Uterus (tissue), 4 donors: ENCODE results near the gene KIF3B. TPM values are rescaled to one million over a fixed set of nuclear protein-coding genes. Genes with fewer than 3 reads are reported as not detected.
A peak's percentile ranks its signal among the peaks of the same experiment; 100 is the strongest.

Experiments used
- DNase-seq, 2 donors: peaks; one replicate each; pipeline ENCODE4 v3.0.0-alpha.2; 2019 to 2020
- H3K27ac ChIP-seq, 2 donors: fragments of 200-600 bp; sonication (generic); 1 replicate in 1 of 2; 2 replicates in 1 of 2; pipeline ENCODE4 v1.5.1; 2016 to 2018
- H3K27me3 ChIP-seq, 2 donors: fragments of 200-600 bp; sonication (generic); one replicate each; pipeline ENCODE4 v1.5.1; 2018 to 2019; ENCODE audit warnings: control low read depth in 1 of 2
- H3K36me3 ChIP-seq, 2 donors: fragments of 200-600 bp; sonication (generic); one replicate each; pipeline ENCODE4 v1.5.1; 2019; ENCODE audit warnings: control low read depth in 1 of 2
- H3K4me1 ChIP-seq, 2 donors: fragments of 200-600 bp; sonication (generic); one replicate each; pipeline ENCODE4 v1.5.1; 2018 to 2019; ENCODE audit warnings: control low read depth in 1 of 2
- H3K4me3 ChIP-seq, 2 donors: fragments of 200-600 bp; sonication (generic); 1 replicate in 1 of 2; 2 replicates in 1 of 2; pipeline ENCODE4 v1.5.1; 2018 to 2019; ENCODE audit warnings: mild to moderate bottlenecking in 1 of 2
- H3K9me3 ChIP-seq, 2 donors: fragments of 200-600 bp; sonication (generic); one replicate each; pipeline ENCODE4 v1.5.1; 2019; ENCODE audit warnings: control low read depth in 1 of 2
- POLR2A ChIP-seq, 2 donors: fragments of 450-650 bp; IDR thresholded peaks; one replicate each; pipeline ENCODE4 v1.6.1; 2016; ENCODE audit warnings: antibody characterized with exemption in 2 of 2, mild to moderate bottlenecking in 1 of 2, moderate library complexity in 1 of 2
- intact Hi-C: fragments of 100-400 bp; cut with DNase I; formaldehyde crosslinking; loops from one replicate; pipeline ENCODE4 v1.15.1; 2023; ENCODE audit warnings: low total_unique reads
- total RNA-seq, 4 donors: library from RNA; depleted of rRNA in 3 of 4; stranded (reverse); fragments of >200 nt in 3 of 4; gene quantifications; one replicate each; pipeline versions ENCODE4 v1.1.0 to v1.2.4, GENCODE V29; 2014 to 2023
- TF ChIP-seq, protein P1 (sequence below), 4 experiments: fragments of 200-600 bp in 2 of 4; fragments of 450-650 bp in 2 of 4; sonication (generic) in 2 of 4; IDR thresholded peaks; one replicate each; pipeline ENCODE4 v1.5.1; 2016 to 2019; ENCODE audit warnings: antibody characterized with exemption in 4 of 4, mild to moderate bottlenecking in 2 of 4, moderate library complexity in 1 of 4
- donor health status: DM: yes; HTN: yes; CAD: no.

The KIF3B gene
- total RNA-seq, 4 donors from 2014 or later, result 3.2 to 34.2 (median 16.7) TPM

DNA sequence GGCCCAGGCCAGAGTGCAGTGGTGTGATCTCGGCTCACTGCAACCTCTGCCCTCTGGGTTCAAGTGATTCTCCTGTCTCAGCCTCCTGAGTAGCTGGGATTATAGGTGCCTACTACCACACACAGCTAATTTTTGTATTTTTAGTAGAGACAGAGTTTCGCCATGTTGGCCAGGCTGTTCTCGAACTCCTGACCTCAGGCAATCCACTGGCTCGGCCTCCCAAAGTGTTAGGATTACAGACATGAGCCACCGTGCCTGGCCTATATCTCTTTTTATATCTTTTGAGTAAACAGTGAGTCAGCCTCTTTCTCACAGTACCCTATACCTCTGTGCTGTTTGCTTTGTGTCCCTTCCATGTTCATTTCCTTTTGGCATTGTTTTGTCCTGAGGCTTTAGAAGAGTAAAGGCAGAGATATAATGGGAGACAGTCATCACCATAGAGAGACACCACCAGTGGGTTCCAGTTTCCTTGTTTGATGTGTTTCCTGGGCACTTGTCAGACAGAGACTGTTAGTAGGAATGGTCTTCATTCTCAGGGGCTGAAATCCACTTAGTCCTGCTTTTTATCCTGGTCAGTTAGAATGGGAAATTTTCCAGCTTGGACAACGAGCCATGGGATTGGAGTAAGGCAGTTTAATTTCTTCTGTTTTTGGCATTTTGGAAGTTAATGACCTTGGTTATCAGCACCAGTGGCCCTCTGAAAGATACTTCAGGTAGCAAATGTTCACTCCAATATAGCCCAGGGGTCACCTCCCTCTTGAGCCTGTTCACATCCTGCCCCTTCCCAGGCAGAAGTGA lies 48.5 kb downstream of the KIF3B start:
- no peaks in the 10 kb centered on the region for H3K4me1 ChIP-seq
- H3K9me3 ChIP-seq, result no peaks in the 10 kb centered on the region
- DNase-seq, result no peak
- TF ChIP-seq, protein P1, sequence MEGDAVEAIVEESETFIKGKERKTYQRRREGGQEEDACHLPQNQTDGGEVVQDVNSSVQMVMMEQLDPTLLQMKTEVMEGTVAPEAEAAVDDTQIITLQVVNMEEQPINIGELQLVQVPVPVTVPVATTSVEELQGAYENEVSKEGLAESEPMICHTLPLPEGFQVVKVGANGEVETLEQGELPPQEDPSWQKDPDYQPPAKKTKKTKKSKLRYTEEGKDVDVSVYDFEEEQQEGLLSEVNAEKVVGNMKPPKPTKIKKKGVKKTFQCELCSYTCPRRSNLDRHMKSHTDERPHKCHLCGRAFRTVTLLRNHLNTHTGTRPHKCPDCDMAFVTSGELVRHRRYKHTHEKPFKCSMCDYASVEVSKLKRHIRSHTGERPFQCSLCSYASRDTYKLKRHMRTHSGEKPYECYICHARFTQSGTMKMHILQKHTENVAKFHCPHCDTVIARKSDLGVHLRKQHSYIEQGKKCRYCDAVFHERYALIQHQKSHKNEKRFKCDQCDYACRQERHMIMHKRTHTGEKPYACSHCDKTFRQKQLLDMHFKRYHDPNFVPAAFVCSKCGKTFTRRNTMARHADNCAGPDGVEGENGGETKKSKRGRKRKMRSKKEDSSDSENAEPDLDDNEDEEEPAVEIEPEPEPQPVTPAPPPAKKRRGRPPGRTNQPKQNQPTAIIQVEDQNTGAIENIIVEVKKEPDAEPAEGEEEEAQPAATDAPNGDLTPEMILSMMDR (IDR thresholded peaks at IDR 0.05), result no peak
- no peak for TF ChIP-seq POLR2A (IDR thresholded peaks at IDR 0.05)
- no peaks in the 10 kb centered on the region for H3K27me3 ChIP-seq
- H3K36me3 ChIP-seq, result no peaks in the 10 kb centered on the region
- no peak overlapping the region for H3K27ac ChIP-seq
- H3K4me3 ChIP-seq, result no peak overlapping the region
- intact Hi-C loops, result no loop called here

DNA sequence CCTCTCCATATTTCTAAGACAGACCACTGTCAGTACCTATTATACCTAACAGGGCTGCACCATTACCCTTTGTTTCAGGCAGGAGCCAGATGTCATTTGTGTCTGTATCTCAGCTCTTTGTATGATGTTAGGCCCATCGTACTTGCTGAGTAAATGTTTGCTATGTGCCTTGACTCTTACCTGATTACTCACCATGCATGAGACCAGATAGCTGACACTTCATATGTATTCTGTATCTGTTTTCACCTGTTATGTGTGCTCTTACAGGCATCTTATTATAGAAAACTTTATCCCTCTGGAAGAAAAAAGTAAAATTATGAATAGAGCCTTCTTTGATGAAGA lies 49.0 kb downstream of the KIF3B start:
- DNase-seq, result no peak
- Histone ChIP-seq H3K36me3 (no peaks in the 10 kb centered on the region), H3K4me1 (no peaks in the 10 kb centered on the region), H3K9me3 (no peaks in the 10 kb centered on the region), H3K27ac (no peak overlapping the region), H3K27me3 (no peaks in the 10 kb centered on the region), H3K4me3 (no peak overlapping the region)
- no peak for TF ChIP-seq POLR2A (IDR thresholded peaks at IDR 0.05)
- TF ChIP-seq, protein P1 (IDR thresholded peaks at IDR 0.05), result no peak
- intact Hi-C loops, result no loop called here

DNA sequence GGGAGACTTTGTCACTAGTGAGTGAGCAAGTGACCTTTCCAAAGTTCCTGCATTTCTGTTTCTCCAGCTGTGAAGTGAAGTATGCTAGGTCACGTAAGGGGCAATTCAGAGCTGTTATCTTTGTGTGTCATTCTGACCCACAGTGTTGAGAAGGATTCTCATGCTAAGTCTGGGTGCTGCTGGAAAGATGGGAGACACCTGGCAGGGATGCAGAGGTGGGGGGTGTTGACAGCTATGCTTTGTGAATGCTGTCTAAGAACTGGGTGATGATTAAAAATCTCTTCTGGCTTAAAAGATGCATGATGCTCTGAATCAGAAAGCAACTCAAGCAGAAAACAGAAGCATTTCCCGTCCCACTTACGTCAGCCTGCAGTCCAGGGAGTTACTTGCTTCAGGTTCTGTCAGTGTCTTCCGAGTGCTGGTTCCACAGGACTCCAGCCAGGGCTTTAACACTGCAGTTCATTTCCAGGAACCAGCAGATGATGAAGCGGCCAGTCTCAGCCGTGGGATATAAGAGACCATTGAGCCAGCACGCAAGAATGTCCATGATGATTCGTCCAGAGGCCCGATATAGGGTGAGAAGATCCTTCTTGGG lies 49.7 kb downstream of the KIF3B start:
- no peaks in the 10 kb centered on the region for H3K36me3 ChIP-seq
- intact Hi-C loops, result no loop called here
- peak overlapping the region in 1 of 2 donors; percentile 3 for H3K27ac ChIP-seq
- no peak for DNase-seq
- no peak overlapping the region for H3K4me3 ChIP-seq
- H3K27me3 ChIP-seq, result no peaks in the 10 kb centered on the region
- no peak for TF ChIP-seq POLR2A (IDR thresholded peaks at IDR 0.05)
- TF ChIP-seq, protein P1 (IDR thresholded peaks at IDR 0.05), result no peak
- H3K4me1 ChIP-seq, result no peaks in the 10 kb centered on the region
- no peaks in the 10 kb centered on the region for H3K9me3 ChIP-seq

DNA sequence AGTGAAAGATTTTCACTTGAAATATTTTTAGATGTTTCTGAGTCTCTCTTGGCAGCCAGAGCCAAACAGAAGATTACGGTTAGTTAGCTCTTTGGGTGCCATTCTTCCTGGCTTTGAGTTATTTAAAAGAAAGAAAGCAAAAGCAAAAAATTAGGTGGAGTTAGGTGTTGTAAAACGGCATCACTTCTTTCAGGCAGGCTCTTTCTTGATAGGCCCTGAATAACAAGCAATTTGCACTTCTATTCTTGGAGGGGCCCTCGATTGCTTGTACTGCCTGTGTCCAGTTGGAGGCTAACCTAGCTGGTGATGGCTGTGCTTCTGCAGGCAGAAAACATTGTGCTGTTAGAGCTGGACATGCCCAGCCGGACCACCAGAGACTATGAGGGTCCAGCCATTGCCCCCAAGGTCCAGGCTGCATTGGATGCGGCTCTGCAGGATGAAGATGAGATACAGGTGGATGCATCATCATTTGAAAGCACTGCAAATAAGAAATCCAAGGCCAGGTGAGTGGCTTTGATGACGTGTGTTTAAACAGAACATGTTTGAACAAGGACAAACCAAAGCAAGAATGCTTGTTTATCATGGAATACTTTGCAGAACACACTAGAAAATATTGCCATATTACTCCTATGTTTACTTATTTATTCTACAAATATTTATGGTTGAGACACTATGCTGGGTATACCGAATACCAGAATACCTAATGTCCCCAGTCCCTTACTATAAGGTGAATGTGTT lies 52.5 kb downstream of the KIF3B start:
- Histone ChIP-seq H3K4me1 (no peaks in the 10 kb centered on the region), H3K27me3 (no peaks in the 10 kb centered on the region), H3K9me3 (no peaks in the 10 kb centered on the region), H3K27ac (no peak overlapping the region), H3K36me3 (no peaks in the 10 kb centered on the region), H3K4me3 (no peak overlapping the region)
- intact Hi-C loops, result no loop called here
- DNase-seq, result no peak
- no peak for TF ChIP-seq POLR2A (IDR thresholded peaks at IDR 0.05)
- TF ChIP-seq, protein P1 (IDR thresholded peaks at IDR 0.05), result no peak

DNA sequence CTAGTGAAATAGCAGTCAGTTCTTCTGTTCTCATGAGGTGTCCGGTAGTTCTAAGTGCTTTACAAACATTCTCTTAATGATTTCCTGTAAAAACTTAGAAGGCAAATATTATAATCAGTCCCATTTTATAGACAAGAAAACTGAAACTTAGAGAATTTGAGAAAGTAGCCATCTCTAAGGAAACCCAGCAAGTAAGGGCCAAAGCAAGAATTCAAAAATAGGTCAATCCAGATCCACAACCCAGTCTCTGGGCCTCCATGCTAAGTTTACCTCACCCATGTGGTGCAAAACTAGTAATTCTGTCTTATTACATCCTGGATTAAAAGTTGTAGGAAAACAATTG lies 53.1 kb downstream of the KIF3B start:
- Histone ChIP-seq H3K27me3 (no peaks in the 10 kb centered on the region), H3K4me3 (no peak overlapping the region), H3K27ac (no peak overlapping the region), H3K4me1 (no peaks in the 10 kb centered on the region), H3K36me3 (no peaks in the 10 kb centered on the region), H3K9me3 (no peaks in the 10 kb centered on the region)
- no peak for DNase-seq
- intact Hi-C loops, result no loop called here
- TF ChIP-seq, protein P1 (IDR thresholded peaks at IDR 0.05), result no peak
- no peak for TF ChIP-seq POLR2A (IDR thresholded peaks at IDR 0.05)
